GM21367 (cell line): ENCODE results near the gene EDDM13.
"Not testable (repeated sequence)": the region's sequence is repeated elsewhere in the genome, so short reads cannot be mapped to it uniquely, and the experiment has no call there.

ENCODE experiments used
- ATAC-seq: cut with Tn5 transposase; IDR thresholded peaks from one replicate; pipeline ENCODE4 v1.9.1; 2021; ENCODE audit not compliant: unreplicated experiment

Gene EDDM13

GRCh38 chr19:56272161-56272798 lies at the start of gene EDDM13:
TSS of gene EDDM13 (plus strand) at chr19:56272748. CDS start at chr19:56272835, 87 bp downstream.
- ATAC-seq = no peak

- ATAC-seq = no peak
Observed at GRCh38 chr19:56222901-56223300, 49.6 kb upstream of the EDDM13 start.

- no peak for ATAC-seq
Observed at GRCh38 chr19:56223481-56223880, 49.1 kb upstream of the EDDM13 start.

- no peak for ATAC-seq
Observed at GRCh38 chr19:56245121-56245740, 27.3 kb upstream of the EDDM13 start.

- ATAC-seq = not testable (repeated sequence)
Observed at GRCh38 chr19:56245764-56246163, 26.8 kb upstream of the EDDM13 start.

GRCh38 chr19:56248736-56249338 lies 23.7 kb upstream of the EDDM13 start:
- not testable (repeated sequence) for ATAC-seq

GRCh38 chr19:56252699-56253422 lies 19.7 kb upstream of the EDDM13 start:
- ATAC-seq = no peak

- no peak for ATAC-seq
Observed at GRCh38 chr19:56253737-56254136, 18.8 kb upstream of the EDDM13 start.

- no peak for ATAC-seq
Observed at GRCh38 chr19:56258272-56258671, 14.3 kb upstream of the EDDM13 start.

- ATAC-seq = no peak
Observed at GRCh38 chr19:56261145-56261544, 11.4 kb upstream of the EDDM13 start.

GRCh38 chr19:56261932-56262331 lies 10.6 kb upstream of the EDDM13 start:
- ATAC-seq = not testable (repeated sequence)

- ATAC-seq = no peak
Observed at GRCh38 chr19:56263319-56263718, 9.2 kb upstream of the EDDM13 start.

GRCh38 chr19:56266051-56266450 lies 6.5 kb upstream of the EDDM13 start:
- no peak for ATAC-seq

- no peak for ATAC-seq
Observed at GRCh38 chr19:56269348-56269747, 3.2 kb upstream of the EDDM13 start.

- ATAC-seq = no peak
Observed at GRCh38 chr19:56270676-56271075, 1.9 kb upstream of the EDDM13 start.

GRCh38 chr19:56271151-56271550 lies 1.4 kb upstream of the EDDM13 start:
- ATAC-seq = no peak

- ATAC-seq = no peak
Observed at GRCh38 chr19:56273563-56274117, 1.1 kb downstream of the EDDM13 start.

- no peak for ATAC-seq
Observed at GRCh38 chr19:56282809-56283208, 10.3 kb downstream of the EDDM13 start.

- ATAC-seq = no peak
Observed at GRCh38 chr19:56284746-56285145, 12.2 kb downstream of the EDDM13 start.

- no peak for ATAC-seq
Observed at GRCh38 chr19:56290104-56290503, 17.6 kb downstream of the EDDM13 start.

GRCh38 chr19:56291867-56292266 lies 19.3 kb downstream of the EDDM13 start:
- ATAC-seq = no peak
